ENCODE results near the gene AJAP1. TPM values are rescaled to one million over a fixed set of nuclear protein-coding genes. Genes with fewer than 3 reads are reported as not detected.
"Not testable (repeated sequence)": the region's sequence is repeated elsewhere in the genome, so short reads cannot be mapped to it uniquely, and the experiment has no call there.

Gene AJAP1
- total RNA-seq, 1 donor from 2014 or later = 0.11 TPM

DNA sequence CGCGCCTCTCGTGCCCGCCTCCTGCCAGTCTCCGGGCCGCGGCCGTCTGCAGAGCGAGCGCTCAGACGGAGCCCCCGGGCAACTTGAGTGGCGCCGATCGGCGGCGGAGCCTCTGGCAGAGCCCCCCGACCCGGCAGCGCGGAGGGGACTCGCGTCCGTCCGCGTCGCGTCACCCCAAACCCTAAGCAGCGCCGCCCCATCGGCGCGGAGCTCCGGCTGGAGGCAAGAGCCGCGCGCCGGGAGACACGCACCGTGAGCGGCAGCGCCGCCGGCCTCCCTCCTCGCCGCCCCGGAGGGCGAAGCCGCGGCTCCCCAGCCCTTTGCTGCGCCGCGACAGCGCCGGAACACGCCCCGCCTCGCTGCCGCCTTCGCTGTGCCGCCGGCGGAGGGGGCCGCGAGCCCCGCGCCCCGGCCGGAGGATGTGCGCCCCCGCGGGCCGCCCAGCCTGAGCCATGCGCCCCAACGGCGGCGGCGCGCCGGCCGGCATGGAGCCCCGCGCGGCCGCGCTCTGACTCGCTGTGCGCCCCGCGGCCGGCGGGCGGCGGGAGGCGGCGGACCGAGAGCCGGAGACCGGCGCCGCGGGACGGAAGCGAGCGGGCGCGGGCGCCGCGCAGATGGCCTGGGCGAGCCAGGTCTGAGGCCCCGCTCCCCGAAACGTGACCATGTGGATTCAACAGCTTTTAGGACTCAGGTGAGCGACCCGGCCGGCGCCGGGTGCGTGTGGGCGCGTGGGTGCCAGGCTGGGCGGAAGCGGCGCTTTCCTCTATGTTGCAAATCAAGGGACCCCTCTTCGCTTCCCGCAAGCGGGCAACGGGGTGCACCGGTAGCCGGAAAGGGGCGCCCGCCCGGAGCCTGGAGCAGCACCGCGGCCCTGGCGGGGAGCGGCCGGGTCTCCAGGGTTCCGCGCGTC, 610 bp downstream of the AJAP1 start:
- no peak for DNase-seq (ENCODE audit: low spot score)
- intact Hi-C loops (cut with DNase I) = loop anchor here (10.0 kb wide), 2 partner anchors 1090 to 1320 kb away; no protein-coding TSS in a partner anchor

DNA sequence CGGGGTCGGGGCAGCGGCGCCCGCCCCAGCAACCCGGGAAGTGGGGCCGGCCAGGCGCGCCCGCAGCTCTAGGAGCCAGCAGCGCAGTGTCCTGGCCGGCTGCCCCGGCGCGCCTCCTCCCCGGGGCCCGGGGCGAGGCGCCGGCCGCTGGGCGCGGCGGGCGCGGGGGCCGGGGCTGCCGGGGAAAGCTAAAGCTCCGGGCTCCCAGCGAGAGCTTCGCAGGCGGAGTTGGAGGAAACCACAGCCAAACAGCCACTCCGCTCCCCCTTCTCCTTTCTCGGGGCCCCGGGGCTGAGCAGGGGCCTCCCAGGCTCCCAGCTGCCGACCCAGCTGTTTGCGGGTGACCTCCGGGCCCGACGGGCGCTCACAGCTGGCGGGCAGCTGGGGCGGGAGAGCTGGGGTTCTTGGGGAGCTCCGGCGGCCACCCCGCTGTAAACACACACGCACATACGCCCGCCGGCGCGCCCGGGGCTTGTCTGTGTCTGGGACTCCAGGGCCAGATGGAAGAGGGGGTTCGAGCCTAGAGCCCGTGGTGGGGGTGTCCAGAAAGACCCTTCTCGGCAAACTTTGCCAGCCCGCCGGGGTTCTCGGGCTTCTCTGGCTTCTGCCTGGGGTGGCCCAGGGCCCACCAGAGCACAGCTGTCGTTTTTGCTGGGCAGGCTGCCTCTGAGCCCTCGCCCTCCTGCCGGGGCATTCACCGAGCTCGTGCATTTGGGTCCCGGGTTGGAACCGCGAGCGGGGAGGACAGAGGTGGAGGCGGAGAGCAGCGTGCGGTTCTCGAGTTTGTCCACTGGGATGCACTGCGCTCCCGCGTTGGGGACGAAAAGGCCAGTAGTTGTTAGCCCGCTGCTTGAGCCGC, 1.5 kb downstream of the AJAP1 start:
- DNase-seq (ENCODE audit: low spot score) = no peak
- intact Hi-C loops (cut with DNase I) = loop anchor here (10.0 kb wide), 2 partner anchors 1089 to 1319 kb away; no protein-coding TSS in a partner anchor

DNA sequence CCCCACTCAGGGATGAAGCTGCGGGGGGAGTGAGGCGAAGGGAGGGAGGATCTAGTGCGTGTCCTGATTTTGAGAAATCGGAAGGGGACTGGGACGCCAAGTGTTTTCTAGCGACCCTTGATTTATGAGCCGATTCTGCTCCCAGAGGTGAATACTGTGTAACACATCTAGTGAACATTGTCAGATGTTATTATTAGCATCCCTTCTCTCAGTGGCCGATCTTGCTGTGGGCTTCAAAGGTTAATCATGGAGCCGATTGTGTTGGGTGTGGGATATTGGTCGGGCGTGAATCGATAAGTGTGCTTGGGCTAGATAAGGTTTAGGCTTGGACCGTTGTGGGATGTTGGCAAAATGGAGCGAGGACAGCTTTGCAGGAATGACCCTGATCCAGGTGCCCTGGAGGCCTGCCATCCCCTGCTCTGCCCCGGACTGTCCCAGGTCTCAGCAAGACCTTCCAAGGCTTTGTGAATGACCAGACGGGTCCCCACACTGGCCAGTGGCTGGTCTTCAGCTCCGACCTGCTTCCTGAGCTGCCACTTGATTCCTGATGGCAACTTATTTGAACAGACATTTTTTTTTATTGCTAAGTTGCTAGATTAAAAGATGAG, 2.2 kb downstream of the AJAP1 start:
- intact Hi-C loops (cut with DNase I) = loop anchor here (10.0 kb wide), 2 partner anchors 1088 to 1318 kb away; no protein-coding TSS in a partner anchor
- no peak for DNase-seq (ENCODE audit: low spot score)

DNA sequence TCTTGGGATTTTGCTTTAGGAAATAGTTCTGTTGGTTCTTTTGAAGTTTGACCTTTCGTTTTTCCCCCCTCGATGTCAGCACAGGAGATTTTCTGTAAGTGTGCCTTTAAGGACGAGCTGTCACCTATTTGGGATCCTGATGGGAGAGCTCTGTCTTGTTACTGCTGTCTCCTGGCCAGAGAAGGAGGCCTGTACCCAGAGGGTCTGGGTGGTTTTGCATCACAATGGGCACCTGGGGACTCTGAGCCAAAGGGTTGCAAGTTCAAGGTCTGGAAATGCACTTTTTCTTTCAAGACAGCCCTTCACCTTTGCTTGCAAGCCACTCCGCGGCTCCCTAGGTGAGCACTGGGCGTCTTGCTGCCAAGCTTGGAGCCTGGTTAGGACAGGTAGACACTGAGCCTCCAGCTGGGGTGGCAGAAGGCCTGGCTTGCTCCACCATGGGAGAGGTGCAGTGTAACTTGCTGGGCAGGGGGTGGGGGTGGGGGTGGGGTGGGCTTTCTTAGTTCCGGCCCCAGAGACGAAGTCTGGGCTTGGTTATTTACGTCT, 2.9 kb downstream of the AJAP1 start:
- intact Hi-C loops (cut with DNase I) = loop anchor here (10.0 kb wide), 2 partner anchors 1087 to 1317 kb away; no protein-coding TSS in a partner anchor

DNA sequence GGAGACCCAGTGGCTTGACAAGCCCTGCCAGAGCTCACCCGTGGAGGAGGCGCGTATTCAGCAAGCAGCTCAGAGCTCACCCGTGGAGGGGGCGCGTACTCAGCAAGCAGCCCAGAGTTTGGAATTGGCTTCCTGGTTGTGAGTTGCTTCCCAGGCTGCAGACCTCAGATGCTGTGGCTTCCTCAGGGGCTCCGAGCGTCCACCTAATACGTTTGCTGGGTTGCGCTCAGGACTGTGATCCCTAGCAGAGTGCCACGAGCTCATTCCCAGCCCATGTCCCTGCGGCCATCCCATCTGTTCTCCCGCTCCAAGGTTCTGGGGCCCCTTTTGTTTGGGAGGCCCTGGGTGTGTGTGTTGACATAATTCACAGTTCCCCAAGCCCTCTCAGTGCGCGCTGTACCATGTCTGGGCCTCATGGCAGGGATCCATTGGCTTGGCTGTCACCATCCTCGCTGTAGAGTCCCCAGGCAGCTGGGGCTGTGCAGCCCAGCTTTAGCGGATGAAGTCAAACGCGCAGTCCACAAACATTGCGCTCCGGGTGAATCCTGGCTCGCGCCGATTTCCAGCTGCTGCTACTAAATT, 3.6 kb downstream of the AJAP1 start:
- DNase-seq (ENCODE audit: low spot score) = no peak
- intact Hi-C loops (cut with DNase I) = loop anchor here (10.0 kb wide), 2 partner anchors 1087 to 1317 kb away; no protein-coding TSS in a partner anchor

More for the DNA sequence above, 2.9 kb downstream of the AJAP1 start:
- DNase-seq (ENCODE audit: low spot score) = no peak

DNA sequence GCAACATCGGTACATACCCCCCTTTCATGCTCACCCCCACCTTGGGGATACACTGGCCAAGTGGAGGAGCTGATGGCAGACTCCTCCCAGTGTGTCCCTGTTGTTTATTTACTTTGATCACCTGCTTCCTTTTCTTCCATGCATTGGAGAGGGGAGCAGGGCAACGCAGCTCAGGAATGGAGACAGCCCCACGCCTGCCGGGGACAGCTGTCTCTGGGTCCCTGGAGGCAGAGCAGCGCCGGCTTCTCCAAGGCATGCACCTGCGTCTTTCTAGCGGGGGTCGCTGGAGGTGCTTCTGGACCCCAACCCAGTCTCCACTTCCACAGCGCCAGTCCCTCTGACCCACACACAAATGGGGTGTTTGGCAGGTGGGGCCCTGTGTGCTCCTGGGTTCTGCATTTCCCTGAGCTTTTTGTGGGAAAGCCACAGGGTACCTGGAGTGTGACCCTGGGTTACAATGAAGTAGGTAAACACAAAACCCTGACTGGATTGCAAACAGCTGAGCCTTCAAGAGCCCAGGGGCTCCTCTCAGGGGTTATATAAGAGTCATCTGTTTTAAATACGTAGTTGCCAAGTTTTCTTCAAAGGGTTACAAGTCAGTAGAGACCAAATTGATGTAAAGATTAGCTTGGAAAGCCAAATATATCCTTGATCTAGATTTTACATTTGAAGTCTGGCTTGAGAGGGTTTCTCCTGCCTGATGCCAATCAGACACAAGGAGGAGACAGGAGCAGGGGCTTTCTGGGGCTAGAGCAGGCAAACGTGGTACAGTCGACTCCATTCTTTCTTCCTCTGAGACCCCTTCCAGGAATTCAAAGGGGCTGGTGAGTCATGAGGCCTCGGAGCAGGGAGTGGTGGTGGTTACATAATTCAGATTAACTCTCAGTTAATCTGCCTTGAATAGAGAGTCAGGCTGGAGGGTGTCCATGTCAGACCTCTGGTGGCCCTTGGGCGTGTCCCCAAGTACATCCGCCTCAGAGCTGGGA, 4.5 kb downstream of the AJAP1 start:
- intact Hi-C loops (cut with DNase I) = loop anchor here (10.0 kb wide), 2 partner anchors 1086 to 1316 kb away; no protein-coding TSS in a partner anchor
- DNase-seq (ENCODE audit: low spot score) = no peak

DNA sequence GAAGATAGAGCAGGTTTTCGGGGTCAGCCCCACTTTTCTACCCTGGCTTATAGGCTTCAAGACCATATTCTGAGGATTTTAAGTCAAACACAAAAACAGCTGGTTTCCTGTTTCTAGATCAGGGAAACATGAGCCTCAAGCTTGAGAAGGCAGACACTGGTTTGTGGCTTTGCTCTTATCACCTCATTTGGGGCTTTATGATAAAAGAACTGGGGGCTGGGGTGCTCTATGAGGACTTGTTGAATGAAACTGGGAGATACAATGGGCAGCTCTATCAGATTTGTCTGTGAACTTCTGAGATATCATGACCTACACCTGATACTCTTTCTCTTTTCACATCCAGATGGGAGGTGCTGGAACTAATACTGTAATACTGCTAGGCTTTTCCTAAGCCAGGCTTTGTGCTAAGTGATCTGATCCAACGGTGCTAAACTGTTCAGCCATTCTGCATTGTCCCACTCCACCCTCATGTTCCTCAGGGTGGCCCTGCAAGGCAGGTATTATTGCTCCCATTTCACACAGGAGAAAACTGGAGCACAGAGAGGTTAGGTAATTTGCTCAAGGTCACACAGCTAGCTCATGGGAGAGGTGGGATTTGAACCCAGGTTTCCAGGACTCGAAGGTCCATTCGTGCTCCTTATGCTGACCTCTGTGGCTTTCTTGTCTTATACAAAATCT, 6.6 kb downstream of the AJAP1 start:
- no peak for DNase-seq (ENCODE audit: low spot score)
- intact Hi-C loops (cut with DNase I) = no loop called here

DNA sequence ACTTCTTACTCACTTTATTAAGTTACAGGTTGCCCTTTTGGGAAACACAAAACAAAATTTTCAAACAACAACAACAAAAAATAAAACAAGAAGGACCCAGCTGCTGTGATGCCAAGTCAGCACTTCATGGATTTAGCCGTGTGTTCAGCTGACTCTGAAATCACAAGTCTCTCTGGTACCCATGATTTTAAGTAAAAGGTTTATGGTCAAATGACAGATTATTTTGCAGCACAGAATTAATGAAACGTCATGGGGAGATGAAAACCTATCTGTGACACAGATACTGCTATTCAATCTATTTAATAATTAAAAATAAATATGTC, 7.1 kb downstream of the AJAP1 start:
- intact Hi-C loops (cut with DNase I) = no loop called here
- no peak for DNase-seq (ENCODE audit: low spot score)

DNA sequence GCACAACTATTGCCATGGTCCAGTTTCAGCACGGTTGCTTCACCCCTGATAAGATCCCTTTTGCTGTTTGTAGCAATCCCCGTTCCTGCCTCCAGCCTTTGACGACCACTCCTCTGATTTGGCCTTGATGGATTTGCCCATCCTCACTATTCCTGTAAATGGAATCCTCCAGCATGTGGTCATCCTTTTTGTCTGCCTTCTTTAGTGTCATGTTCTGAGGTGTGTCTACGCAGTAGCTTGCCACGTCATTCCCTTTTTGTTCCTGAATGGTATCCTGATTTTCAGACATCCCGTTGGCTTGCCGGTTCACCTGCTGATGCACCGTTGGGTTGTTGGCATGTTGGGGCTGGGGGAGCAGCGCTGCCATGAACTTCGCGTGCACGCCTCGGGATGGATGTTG, 7.8 kb downstream of the AJAP1 start:
- intact Hi-C loops (cut with DNase I) = no loop called here
- no peak for DNase-seq (ENCODE audit: low spot score)

DNA sequence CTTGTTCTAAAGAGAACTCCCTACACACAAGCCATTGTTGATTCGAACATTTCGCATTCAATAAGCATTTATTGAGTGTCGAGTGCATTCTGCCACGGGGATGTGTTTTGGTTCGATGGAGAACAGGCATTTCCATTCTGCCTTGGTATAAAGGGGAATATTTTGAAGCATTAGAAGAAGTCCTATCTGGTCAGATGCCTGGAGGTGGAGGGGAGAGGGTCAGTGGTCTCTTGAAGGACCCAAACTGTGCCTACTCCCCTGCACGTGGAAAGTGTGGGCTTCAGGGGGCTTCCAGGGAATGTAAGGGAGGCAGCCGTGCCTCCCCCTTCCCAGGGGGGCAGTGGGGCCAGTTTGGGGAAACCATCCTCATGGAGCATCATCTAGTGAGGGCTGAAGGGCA, 8.3 kb downstream of the AJAP1 start:
- no peak for DNase-seq (ENCODE audit: low spot score)
- intact Hi-C loops (cut with DNase I) = no loop called here

DNA sequence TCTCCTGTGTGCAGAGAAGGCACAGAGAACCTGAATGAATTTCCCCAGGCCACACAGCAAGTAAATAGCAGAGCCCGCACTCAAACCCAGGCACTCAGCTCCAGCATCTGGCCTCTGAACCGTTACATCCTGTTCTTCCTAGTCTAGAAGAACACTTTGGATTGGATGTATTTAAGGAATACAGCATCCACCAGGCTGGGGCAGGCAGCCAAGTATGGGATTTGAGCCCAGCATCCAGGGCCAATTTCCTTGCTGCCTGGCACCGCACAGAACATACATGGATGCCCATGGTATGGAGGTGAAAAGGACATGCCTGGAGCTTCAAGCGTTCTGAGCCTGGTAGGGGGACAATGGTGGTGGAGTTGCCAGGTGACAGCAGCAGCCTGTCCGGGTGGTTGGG, 9.7 kb downstream of the AJAP1 start:
- intact Hi-C loops (cut with DNase I) = no loop called here
- no peak for DNase-seq (ENCODE audit: low spot score)

DNA sequence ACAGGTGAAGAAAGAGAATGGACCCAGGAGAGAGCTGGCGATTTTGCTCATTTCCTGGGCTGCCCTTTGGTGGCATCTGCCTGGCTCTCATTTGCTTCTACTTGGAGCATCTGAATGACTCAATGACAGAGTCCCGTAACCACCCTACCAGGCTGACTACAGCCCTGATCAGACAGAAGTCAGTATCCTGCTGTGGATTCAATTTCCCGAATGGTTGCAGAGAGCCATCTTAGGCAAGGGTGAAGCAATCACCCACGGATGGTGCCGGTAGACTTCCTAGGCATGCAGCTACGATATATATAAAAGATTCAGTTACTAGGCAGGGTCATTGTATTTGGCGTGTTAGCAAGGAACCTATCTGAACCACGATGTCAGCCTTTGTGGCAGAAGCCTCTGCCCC, 10.2 kb downstream of the AJAP1 start:
- intact Hi-C loops (cut with DNase I) = no loop called here
- no peak for DNase-seq (ENCODE audit: low spot score)

DNA sequence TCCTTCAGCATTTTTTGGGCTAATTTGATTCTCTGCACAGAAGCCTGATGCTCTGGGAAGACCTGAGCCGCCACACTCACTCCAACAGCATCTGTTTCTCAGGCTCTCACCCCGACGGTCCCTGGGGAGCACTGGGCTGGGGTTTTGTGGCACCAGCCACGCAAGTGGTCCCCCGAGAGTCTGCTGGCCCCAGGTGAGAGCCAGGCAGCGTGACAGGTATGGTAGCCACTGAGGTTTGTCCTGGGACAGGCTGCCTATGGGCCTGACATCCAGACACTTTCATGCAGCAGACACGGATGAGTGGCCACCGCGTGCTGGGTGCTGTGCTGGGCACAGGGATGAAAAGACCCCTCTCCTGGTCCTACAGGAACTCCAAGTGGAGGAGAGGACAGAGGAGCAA, 11.0 kb downstream of the AJAP1 start:
- no peak for DNase-seq (ENCODE audit: low spot score)
- intact Hi-C loops (cut with DNase I) = no loop called here

DNA sequence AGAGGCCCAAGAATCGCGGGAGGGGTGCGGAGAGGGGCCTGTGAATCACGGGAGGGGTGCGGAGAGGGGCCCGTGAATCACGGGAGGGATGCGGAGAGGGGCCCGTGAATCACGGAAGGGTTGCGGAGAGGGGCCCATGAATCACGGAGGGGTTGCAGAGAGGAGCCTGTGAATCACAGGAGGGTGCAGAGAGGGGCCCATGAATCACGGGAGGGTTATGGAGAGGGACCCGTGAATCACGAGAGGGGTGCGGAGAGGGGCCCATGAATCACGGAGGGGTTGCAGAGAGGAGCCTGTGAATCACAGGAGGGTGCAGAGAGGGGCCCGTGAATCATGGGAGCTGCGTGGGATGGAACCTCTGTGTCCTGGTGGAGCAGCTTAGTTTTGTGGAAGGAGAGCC, 12.3 kb downstream of the AJAP1 start:
- intact Hi-C loops (cut with DNase I) = not testable (repeated sequence)

DNA sequence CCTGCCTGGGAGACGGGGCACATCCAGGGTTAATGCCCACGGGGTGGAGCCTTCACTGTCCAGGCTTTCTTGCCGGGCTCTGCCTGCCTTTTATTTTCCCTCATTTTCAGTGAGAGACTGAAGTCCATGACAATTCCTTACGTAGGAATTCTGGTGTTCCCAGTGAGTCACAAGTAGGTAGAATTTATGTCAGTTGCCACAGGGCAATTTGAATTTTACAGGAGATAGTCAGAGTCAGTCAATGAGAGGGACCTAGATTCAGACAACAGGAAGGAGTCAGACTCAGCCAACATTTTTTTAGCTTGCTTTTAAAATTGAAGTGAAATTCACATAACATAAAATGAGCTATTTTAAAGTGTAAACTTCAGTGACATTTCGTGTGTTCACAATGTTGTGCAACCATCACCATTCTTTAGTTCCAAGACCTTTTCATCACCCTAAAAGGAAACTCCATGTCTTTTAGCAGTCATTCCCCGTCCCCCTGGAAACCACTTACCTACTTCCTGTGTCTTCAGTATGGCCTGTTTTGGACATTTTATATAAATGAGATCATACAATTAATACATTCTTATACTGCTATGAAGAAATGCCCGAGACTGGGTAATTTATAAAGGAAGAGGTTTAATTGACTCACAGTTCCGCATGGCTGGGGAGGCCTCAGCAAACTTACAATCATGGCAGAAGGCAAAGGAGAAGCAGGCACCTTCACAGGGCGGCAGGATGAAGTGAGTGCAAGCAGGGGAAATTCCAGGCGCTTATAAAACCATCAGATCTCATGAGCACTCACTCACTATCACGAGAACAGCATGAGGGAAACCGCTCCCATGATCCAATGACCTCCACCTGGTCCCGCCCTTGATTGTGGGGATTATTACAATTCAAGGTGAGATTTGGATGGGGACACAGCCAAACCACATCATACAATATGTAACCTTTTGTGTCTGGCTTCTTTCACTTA, 14.6 kb downstream of the AJAP1 start:
- no peak for DNase-seq (ENCODE audit: low spot score)
- intact Hi-C loops (cut with DNase I) = no loop called here

More for the DNA sequence above, 12.3 kb downstream of the AJAP1 start:
- not testable (repeated sequence) for DNase-seq (ENCODE audit: low spot score)

DNA sequence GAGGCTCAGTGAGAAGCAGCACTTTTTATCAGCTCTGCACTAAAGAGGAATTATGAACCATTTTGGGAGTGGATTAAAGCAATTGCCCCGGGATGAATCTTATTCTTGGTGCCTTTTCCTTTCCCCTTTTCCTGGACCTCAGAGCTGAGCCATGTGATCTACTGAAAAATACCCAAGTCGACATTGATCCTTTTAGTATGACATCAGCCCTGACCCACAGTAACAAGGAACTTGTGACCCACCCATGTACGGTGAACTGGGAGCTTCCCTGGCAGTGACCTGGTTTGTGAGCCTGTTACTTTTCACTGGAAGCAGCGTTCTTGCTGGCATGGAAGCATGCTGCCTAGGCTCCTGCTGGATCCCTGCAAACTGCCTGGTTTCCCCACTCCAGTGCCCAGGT, 15.9 kb downstream of the AJAP1 start:
- intact Hi-C loops (cut with DNase I) = no loop called here
- no peak for DNase-seq (ENCODE audit: low spot score)

Data from cardiac septum (tissue), 1 donor.